ENCODE data around the gene IGFBP4.

DNA sequence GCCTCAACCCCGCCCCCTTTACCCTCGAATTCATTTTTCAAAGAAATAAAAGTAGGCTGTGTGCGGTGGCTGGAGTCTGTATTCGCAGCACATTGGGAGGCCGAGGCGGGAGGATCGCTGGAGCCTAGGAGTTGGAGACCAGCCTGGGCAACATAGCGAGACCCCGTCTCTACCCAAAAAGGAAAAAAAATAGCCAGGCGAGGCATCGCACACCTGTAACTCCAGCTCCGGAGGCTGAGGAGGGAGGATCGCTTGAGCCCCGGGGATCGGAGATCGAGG, 24.9 kb upstream of the IGFBP4 start:
- no peak for TF ChIP-seq POLR2AphosphoS5 (IDR thresholded peaks at IDR 0.05; ENCODE audit: insufficient read depth in 1 of 2, low read depth in 1 of 2)
- TF ChIP-seq, protein P1, sequence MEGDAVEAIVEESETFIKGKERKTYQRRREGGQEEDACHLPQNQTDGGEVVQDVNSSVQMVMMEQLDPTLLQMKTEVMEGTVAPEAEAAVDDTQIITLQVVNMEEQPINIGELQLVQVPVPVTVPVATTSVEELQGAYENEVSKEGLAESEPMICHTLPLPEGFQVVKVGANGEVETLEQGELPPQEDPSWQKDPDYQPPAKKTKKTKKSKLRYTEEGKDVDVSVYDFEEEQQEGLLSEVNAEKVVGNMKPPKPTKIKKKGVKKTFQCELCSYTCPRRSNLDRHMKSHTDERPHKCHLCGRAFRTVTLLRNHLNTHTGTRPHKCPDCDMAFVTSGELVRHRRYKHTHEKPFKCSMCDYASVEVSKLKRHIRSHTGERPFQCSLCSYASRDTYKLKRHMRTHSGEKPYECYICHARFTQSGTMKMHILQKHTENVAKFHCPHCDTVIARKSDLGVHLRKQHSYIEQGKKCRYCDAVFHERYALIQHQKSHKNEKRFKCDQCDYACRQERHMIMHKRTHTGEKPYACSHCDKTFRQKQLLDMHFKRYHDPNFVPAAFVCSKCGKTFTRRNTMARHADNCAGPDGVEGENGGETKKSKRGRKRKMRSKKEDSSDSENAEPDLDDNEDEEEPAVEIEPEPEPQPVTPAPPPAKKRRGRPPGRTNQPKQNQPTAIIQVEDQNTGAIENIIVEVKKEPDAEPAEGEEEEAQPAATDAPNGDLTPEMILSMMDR (IDR thresholded peaks at IDR 0.05): no peak

Measured in vagina (tissue), 2 donors.